GM13976 (cell line): Measurements from ENCODE around the gene SETD1B.
A peak's percentile ranks its signal among the peaks of the same experiment; 100 is the strongest.

Experiments
- DNase-seq: peaks from one replicate; pipeline ENCODE4 v3.0.0; 2012; ENCODE audit warnings: low spot score
- in situ Hi-C: fragments of 300-500 bp; cut with MboI; formaldehyde crosslinking; loops from one replicate; pipeline ENCODE4 v1.12.0; 2022; ENCODE audit warnings: low sequenced_read_pairs, mixed read lengths, inconsistent platforms; ENCODE audit not compliant: unreplicated experiment
- TF ChIP-seq, protein P1 (sequence below): IDR thresholded peaks from 2 replicates; pipeline ENCODE4 v1.5.1; 2012; ENCODE audit warnings: borderline replicate concordance, mild to moderate bottlenecking; ENCODE audit not compliant: insufficient read depth; ENCODE audit errors: extremely low read depth, missing control alignments, control extremely low read depth

SETD1B gene

DNA sequence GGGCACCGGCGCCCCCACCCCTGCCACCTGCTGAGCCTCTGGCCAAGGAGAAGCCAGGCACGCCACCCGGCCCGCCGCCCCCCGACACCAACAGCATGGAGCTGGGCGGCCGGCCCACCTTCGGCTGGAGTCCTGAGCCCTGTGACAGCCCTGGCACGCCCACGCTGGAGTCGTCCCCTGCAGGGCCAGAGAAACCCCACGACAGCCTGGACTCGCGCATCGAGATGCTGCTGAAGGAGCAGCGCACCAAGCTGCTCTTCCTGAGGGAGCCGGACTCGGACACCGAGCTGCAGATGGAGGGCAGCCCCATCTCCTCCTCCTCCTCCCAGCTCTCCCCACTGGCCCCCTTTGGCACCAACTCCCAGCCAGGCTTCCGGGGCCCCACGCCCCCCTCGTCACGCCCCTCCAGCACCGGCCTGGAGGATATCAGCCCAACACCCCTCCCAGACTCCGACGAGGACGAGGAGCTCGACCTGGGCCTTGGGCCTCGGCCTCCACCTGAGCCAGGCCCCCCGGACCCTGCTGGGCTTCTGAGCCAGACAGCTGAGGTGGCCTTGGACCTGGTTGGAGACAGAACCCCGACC is 6.5 kb downstream of the SETD1B start:
- in situ Hi-C loops: no loop called here
- no peak for DNase-seq
- TF ChIP-seq, protein P1, sequence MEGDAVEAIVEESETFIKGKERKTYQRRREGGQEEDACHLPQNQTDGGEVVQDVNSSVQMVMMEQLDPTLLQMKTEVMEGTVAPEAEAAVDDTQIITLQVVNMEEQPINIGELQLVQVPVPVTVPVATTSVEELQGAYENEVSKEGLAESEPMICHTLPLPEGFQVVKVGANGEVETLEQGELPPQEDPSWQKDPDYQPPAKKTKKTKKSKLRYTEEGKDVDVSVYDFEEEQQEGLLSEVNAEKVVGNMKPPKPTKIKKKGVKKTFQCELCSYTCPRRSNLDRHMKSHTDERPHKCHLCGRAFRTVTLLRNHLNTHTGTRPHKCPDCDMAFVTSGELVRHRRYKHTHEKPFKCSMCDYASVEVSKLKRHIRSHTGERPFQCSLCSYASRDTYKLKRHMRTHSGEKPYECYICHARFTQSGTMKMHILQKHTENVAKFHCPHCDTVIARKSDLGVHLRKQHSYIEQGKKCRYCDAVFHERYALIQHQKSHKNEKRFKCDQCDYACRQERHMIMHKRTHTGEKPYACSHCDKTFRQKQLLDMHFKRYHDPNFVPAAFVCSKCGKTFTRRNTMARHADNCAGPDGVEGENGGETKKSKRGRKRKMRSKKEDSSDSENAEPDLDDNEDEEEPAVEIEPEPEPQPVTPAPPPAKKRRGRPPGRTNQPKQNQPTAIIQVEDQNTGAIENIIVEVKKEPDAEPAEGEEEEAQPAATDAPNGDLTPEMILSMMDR: no peak

DNA sequence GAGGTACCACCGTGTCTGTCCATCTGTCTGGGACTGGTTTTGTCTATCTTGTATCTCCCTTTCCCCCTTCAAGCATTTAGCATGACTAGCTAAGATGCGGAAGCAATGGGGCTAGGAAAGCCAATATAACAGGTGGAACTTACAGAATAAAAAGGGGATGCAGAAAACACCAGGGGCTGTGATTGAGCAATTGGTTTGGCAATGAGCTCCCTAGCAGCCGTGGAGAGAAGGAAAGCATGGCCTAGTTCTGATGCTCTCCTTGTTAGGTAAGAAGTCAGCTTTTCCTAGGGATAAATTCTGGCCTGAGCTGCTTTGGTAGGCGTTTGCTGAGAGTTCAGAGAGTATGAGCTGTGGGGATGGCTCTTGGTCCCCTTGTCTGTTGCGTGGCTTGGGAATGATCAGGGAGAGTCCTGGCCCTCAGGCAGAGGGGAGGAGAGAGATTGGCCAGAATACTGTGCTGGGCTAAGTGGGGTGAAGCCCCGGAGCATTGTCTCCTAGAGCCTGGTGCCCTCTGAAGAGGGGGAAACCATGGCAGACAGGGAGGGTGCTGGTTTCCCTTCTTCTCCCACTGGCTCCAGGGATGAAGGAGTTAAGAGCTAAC is 7.1 kb downstream of the SETD1B start:
- no peak for DNase-seq
- TF ChIP-seq, protein P1: no peak
- in situ Hi-C loops: no loop called here

DNA sequence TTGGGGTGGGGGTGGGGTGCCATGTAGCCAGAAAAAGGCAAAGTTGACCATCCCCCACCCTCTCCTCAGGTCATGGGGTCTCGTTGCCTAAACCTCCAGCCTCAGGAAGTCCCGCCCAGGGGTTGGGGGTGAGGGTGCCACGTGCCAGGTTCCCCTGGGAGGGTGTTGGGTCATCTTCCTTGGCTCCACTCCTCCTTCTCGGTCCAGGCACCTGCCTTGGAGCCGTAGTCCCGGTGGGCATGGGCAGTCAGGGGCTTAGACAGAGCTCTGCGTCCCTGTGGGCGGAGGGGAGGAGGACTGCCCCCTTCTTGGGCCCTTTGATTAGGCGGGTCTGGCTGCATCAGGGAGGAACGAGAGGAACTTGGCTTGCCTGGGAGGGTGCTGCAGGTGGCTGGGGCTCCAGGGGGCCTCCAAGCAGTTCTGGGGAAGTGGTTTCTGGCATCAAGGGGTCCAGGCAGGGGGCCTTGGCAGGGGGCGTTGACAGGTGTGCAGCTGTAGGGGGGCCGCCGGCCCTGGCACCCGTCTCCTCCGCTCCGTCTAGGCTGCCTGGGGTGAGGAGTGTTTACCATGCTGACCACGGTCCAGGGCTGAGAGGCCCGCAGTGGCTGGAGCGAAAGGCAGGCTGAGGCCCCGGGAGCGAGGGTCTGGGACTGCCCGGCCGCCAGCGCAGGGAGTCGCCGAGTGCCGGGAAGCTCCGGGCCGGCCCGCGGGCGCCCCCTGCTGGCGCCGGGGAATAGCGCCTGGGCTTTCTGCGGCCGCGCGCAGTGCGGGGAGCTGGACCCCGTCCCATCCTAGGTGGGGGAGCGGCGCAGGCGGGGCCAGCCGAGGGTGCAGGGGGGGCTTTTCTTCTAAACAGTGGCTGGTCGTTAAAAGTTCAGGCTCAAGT is 7.9 kb downstream of the SETD1B start:
- in situ Hi-C loops: no loop called here
- DNase-seq: peak; percentile 94
- TF ChIP-seq, protein P1: peak; percentile 93

DNA sequence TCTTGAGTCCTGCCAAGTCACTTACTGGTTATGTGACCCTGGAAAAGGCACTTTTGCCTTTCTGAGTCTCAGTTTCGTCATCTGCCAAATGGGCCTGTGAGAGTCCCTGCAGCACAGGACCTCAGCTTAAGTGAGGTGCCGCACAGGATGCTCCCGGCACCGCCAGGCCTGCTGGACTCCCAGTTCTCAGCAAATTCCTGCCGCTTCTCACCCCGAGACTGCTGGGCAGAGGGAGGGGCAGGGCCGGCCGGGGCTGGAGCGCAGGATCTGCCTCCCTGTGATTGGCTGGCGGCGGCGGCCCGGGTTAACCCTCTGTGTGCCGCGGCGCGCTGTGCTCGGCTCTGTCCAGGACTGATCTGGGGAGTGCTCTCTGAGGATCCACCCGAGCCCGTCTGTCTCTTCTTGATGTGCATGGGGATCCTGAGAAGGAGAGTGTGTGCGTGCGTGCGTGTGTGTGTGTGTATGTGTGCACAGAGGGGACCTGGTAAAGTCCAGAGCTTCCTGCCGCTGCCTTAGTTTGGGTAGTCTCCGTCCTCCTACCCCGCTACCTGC is 8.6 kb downstream of the SETD1B start:
- TF ChIP-seq, protein P1: no peak
- in situ Hi-C loops: no loop called here
- peak; percentile 72 for DNase-seq

DNA sequence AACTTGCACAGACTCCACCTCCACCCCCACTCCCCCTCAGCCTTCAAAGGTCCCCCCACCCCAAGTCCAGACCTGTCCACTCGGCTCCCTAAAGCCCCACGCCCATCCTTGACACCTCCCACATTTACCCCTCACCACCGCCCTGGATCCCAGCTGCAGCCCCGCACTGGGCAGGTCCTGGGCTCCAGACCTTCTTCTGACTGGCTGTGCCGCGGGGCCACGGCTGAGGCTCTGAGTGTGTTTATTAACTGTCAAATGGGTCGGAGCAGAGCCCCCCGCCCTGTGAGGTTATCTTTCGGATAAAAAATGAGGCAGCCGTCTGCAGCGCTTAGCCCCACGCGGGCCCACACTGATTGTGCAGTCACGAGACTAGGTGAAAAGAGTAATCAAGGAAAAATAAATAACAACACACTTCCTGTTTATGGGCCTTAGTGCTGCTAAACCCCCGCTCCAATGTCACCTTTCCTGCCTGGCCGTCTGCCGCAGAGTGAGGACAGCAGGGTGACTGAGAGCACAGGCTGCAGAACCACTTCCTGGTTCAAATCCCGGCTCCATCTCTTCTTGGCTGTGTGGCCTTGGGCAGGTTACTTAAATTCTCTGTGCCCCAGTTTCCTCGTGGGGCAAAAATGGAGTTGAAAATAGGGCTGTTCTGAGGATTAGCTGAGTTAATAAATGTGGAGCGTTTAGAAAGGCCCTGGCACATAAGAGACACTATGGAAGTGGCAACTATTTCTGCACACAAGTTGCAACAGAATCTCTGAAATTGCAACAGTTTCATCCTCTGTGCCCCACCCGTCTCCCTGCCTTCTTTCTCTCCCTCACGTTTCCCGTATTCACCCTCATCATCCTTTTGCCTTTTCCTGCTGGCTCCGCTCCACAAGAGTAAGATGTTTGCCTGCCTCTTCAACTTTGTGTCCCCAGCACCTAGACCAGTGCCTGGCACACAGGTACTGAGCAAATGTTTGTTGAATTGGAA is 9.4 kb downstream of the SETD1B start:
- TF ChIP-seq, protein P1: no peak
- DNase-seq: no peak
- in situ Hi-C loops: no loop called here
